ENCODE measurements around the gene PATE4.

Gene PATE4

DNA sequence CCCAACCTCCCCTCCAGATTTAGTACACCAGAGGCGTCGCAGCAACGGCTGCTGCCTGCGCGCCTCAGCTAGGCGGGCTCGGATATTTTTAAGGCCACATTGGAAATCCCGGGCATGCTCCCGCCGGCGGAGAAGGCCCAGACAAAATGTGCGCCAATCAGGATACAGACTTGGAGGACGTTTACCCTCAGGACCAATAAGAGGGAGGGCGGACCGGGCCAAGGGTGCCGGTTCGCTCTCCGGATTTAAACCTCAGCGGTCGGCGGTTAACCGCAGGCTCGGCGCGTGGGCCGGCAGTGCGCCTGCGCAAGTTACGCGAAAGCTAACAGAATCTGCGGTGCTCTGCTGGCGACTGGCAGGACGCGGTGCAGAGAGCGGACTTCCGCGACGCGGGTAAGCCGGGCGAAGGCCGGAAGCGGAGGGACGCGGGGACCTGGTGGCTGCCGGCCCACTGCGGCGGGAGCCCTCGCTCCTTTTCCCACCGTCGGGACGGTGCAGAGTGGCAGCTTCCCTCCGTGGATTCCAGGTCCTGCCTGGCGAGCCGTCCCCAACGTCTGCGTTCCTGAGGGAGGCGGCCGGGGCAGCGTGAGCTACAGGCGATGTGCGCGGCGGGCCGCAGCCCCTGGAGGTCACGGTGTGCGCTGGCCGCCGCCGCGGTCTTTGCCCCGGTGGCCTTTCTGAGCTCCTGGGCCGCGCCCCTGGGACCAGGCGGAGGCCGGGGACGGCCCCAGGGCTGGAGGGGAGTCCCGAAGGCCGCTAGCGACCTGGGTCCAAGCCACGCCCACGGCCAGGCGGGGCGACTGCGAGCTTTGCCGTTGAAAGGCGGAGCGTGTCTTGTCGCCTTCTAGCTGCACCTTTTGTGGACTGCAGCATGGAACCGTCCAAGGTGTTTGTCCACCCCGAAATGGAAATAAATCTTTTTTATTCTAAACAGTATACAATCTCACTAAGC lies 54.5 kb downstream of the PATE4 start, which contains the start of gene HYLS1:
Gene HYLS1 (plus strand): TSS at position 296 of the 952 bp plus-strand sequence. CDS start 11,701 bp downstream, outside the sequence.
- DNase-seq: peak; percentile 96
